HL-60 (cell line): ENCODE data around the gene RUBCNL.
A peak's percentile ranks its signal among the peaks of the same experiment; 100 is the strongest.

Experiments used
- DNase-seq, 2 experiments: peaks; one replicate each; pipeline ENCODE4 v3.0.0-alpha.2; 2010 to 2020; ENCODE audit warnings: low read depth in 1 of 2, low spot score in 1 of 2
- H3K27ac ChIP-seq: fragments of 250-450 bp; sonication (Bioruptor Pico); replicated peaks from 2 replicates; pipeline ENCODE4 v1.5.1; 2020; ENCODE audit warnings: mild to moderate bottlenecking, moderate library complexity
- H3K27me3 ChIP-seq: fragments of 250-450 bp; sonication (Bioruptor Pico); 2 replicates; pipeline ENCODE4 v1.5.1; 2021; ENCODE audit warnings: mild to moderate bottlenecking, moderate library complexity; ENCODE audit not compliant: insufficient read depth, poor library complexity, severe bottlenecking
- H3K4me3 ChIP-seq: replicated peaks from 2 replicates; pipeline ENCODE4 v1.5.1; 2011; ENCODE audit warnings: mild to moderate bottlenecking, control low read depth, low read length; ENCODE audit not compliant: insufficient read depth
- GABPA ChIP-seq: IDR thresholded peaks from 2 replicates; pipeline ENCODE4 v1.6.1; 2012; ENCODE audit warnings: low read depth
- POLR2AphosphoS5 ChIP-seq: IDR thresholded peaks from 2 replicates; pipeline ENCODE4 v1.6.1; 2012; ENCODE audit warnings: low read depth
- SPI1 ChIP-seq: IDR thresholded peaks from 2 replicates; pipeline ENCODE4 v1.6.1; 2012; ENCODE audit warnings: low read depth, mild to moderate bottlenecking, borderline replicate concordance
- TF ChIP-seq, protein P1 (sequence below): IDR thresholded peaks from 2 replicates; pipeline ENCODE4 v1.6.1; 2012; ENCODE audit warnings: low read depth; ENCODE audit not compliant: insufficient replicate concordance
- TF ChIP-seq, protein P2 (sequence below): IDR thresholded peaks from one replicate; pipeline ENCODE4 v1.5.1; 2011; ENCODE audit warnings: low read length, control low read depth, inconsistent platforms; ENCODE audit not compliant: insufficient read depth

Gene RUBCNL

DNA sequence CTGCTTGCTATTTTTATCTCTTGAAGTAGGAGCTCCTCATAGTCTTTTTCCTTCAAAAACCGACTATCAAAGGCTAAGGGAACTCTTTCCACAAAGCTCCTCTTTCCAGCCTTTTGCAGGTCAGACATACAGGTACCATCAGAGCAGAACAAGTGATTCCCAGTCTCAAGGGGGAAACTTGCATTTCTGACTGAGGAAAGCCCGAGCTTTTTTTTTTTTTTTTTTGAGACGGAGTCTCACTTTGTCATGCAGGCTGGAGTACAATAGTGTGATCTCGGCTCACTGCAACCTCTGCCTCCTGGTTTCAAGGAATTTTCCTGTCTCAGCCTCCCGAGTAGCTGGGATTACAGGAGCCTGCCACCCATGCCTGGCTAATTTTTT is 32.0 kb downstream of the RUBCNL start:
- no peak overlapping the region for H3K27ac ChIP-seq
- no peak for DNase-seq
- no peaks in the 10 kb centered on the region for H3K27me3 ChIP-seq
- no peak for TF ChIP-seq GABPA
- TF ChIP-seq POLR2AphosphoS5, result no peak
- TF ChIP-seq SPI1, result no peak
- TF ChIP-seq, protein P1, sequence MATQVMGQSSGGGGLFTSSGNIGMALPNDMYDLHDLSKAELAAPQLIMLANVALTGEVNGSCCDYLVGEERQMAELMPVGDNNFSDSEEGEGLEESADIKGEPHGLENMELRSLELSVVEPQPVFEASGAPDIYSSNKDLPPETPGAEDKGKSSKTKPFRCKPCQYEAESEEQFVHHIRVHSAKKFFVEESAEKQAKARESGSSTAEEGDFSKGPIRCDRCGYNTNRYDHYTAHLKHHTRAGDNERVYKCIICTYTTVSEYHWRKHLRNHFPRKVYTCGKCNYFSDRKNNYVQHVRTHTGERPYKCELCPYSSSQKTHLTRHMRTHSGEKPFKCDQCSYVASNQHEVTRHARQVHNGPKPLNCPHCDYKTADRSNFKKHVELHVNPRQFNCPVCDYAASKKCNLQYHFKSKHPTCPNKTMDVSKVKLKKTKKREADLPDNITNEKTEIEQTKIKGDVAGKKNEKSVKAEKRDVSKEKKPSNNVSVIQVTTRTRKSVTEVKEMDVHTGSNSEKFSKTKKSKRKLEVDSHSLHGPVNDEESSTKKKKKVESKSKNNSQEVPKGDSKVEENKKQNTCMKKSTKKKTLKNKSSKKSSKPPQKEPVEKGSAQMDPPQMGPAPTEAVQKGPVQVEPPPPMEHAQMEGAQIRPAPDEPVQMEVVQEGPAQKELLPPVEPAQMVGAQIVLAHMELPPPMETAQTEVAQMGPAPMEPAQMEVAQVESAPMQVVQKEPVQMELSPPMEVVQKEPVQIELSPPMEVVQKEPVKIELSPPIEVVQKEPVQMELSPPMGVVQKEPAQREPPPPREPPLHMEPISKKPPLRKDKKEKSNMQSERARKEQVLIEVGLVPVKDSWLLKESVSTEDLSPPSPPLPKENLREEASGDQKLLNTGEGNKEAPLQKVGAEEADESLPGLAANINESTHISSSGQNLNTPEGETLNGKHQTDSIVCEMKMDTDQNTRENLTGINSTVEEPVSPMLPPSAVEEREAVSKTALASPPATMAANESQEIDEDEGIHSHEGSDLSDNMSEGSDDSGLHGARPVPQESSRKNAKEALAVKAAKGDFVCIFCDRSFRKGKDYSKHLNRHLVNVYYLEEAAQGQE, result no peak
- TF ChIP-seq, protein P2, sequence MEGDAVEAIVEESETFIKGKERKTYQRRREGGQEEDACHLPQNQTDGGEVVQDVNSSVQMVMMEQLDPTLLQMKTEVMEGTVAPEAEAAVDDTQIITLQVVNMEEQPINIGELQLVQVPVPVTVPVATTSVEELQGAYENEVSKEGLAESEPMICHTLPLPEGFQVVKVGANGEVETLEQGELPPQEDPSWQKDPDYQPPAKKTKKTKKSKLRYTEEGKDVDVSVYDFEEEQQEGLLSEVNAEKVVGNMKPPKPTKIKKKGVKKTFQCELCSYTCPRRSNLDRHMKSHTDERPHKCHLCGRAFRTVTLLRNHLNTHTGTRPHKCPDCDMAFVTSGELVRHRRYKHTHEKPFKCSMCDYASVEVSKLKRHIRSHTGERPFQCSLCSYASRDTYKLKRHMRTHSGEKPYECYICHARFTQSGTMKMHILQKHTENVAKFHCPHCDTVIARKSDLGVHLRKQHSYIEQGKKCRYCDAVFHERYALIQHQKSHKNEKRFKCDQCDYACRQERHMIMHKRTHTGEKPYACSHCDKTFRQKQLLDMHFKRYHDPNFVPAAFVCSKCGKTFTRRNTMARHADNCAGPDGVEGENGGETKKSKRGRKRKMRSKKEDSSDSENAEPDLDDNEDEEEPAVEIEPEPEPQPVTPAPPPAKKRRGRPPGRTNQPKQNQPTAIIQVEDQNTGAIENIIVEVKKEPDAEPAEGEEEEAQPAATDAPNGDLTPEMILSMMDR, result no peak
- H3K4me3 ChIP-seq, result no peak overlapping the region

DNA sequence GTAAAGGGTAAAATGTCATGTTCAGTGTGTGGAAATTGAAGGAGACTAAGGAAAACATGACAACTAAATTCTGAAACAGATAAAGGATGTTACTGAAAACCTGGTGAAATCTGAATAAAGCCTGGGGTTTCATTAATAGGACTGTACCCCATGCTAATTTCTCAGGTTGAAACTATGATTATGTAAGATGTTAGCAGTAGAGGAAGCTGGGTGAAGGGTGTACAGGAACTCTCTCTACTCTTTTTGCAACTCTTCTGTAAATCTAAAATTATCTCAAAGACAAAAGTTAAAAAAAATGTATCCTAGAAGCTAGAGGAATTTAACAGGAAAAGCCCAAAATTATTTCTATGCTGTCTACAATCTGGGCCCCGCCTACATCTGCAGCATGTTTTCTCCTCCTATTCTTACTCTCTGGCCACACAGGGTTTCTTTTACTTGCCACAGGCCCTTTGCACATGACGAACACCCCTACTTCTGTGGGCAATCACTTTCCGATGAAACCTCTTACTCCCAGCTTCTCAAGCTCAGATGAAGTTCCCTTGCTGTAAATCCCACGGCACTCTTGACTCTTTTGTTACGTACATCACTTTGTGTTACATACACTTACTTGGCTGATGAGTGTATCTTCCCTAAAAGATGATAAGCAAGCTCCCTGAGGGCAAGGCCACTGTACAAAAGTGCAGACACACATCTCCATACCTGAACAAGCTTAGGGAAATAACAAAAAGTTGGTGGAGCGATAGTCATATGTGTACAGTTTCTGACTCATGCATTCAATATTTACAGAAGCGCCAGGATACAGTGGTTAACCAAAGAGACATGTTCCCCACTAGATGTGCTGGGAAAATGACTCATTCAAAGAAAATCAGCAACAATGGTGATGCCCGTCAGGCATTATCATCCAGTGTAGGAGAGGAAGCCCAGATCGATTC is 32.6 kb downstream of the RUBCNL start:
- Histone ChIP-seq H3K27me3 (no peaks in the 10 kb centered on the region), H3K4me3 (no peak overlapping the region), H3K27ac (peak overlapping the region; percentile 19)
- DNase-seq, result peak; percentile 33 to 79
- TF ChIP-seq GABPA (no peak), POLR2AphosphoS5 (no peak), SPI1 (no peak)
- TF ChIP-seq, protein P1, result no peak
- TF ChIP-seq, protein P2, result no peak

DNA sequence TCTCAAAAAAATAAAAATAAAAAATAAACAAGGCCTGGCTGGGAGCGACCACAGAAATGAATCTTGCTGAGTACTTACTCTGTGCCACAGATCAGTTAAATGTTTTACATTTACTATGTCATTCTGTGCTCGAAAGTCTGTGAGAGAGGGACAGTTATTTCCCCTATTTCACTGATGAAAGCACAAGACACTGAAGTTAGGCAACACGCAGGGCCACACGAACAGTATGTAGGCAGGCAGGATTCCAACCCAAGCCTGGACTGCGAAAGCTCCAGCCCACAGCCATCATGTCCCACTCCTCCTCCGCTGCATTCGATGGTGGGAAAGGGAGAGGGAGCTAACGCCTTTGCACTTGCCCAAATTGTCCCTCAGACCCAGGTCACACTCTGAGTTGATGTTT is 34.2 kb downstream of the RUBCNL start:
- Histone ChIP-seq H3K27me3 (no peaks in the 10 kb centered on the region), H3K27ac (peak overlapping the region; percentile 44), H3K4me3 (no peak overlapping the region)
- peak in 1 of 2 experiments; percentile 86 for DNase-seq
- TF ChIP-seq POLR2AphosphoS5, result no peak
- TF ChIP-seq SPI1, result no peak
- no peak for TF ChIP-seq GABPA
- TF ChIP-seq, protein P2, result no peak
- TF ChIP-seq, protein P1, result no peak
